COLO668 (cell line): ENCODE data around the gene ABHD12.

ENCODE experiments used
- DNase-seq: peaks from one replicate; lab custom pipeline; 2025; ENCODE audit not compliant: unreplicated experiment; lab: John Stamatoyannopoulos, UW

Gene ABHD12

GRCh38 chr20:25259788-25260254 lies 130.8 kb downstream of the ABHD12 start:
- DNase-seq = no peak

- no peak for DNase-seq
Observed at GRCh38 chr20:25259358-25259757, 131.3 kb downstream of the ABHD12 start.

GRCh38 chr20:25258828-25259227 lies 131.8 kb downstream of the ABHD12 start:
- DNase-seq = no peak

GRCh38 chr20:25258476-25258805 lies 132.2 kb downstream of the ABHD12 start:
- DNase-seq = no peak

GRCh38 chr20:25257756-25258475 lies 132.7 kb downstream of the ABHD12 start:
- peak; percentile 29 for DNase-seq

GRCh38 chr20:25257130-25257529 lies 133.5 kb downstream of the ABHD12 start:
- DNase-seq = no peak

GRCh38 chr20:25256226-25256859 lies 134.3 kb downstream of the ABHD12 start:
- no peak for DNase-seq

- no peak for DNase-seq
Observed at GRCh38 chr20:25254986-25255680, 135.5 kb downstream of the ABHD12 start.

GRCh38 chr20:25254571-25254970 lies 136.1 kb downstream of the ABHD12 start:
- no peak for DNase-seq

- DNase-seq = no peak
Observed at GRCh38 chr20:25253606-25254275, 136.9 kb downstream of the ABHD12 start.

- DNase-seq = peak; percentile 39
Observed at GRCh38 chr20:25252686-25253421, 137.8 kb downstream of the ABHD12 start.

GRCh38 chr20:25252230-25252651 lies 138.4 kb downstream of the ABHD12 start:
- DNase-seq = no peak

- DNase-seq = no peak
Observed at GRCh38 chr20:25251558-25251957, 139.1 kb downstream of the ABHD12 start.

- no peak for DNase-seq
Observed at GRCh38 chr20:25251019-25251418, 139.6 kb downstream of the ABHD12 start.

GRCh38 chr20:25250508-25250907 lies 140.1 kb downstream of the ABHD12 start:
- DNase-seq = no peak
